ENCODE measurements around the gene LIMK1. TPM values are rescaled to one million over a fixed set of nuclear protein-coding genes. Genes with fewer than 3 reads are reported as not detected.
A peak's percentile ranks its signal among the peaks of the same experiment; 100 is the strongest.

Gene LIMK1
- total RNA-seq, 2 donors from 2014 or later = 19.7 to 19.9 TPM

- ATAC-seq (ENCODE audit: insufficient number of reproducible peaks, low FRiP score, low read depth) = peak; percentile 11
Measured at GRCh38 chr7:74068378-74069085, 15.1 kb upstream of the LIMK1 start.

GRCh38 chr7:74069086-74069541, 14.5 kb upstream of the LIMK1 start:
- H3K9me3 ChIP-seq = no peaks in the 10 kb centered on the region

More at GRCh38 chr7:74068378-74069085, 15.1 kb upstream of the LIMK1 start:
- no peak overlapping the region for H3K4me3 ChIP-seq
- H3K36me3 ChIP-seq = peaks cover 33% of the 10 kb centered on the region
- DNase-seq (ENCODE audit: low spot score) = no peak
- H3K27me3 ChIP-seq (replicated peaks; ENCODE audit: insufficient read depth) = no peaks in the 10 kb centered on the region
- no peak for TF ChIP-seq CTCF (IDR thresholded peaks at IDR 0.05)
- H3K27ac ChIP-seq = peak overlapping the region; percentile 37 to 62
- no peaks in the 10 kb centered on the region for H3K4me1 ChIP-seq (ENCODE audit: control insufficient read depth in 1 of 2, low read depth in 2 of 2)
- no peaks in the 10 kb centered on the region for H3K9me3 ChIP-seq

GRCh38 chr7:74069790-74070618, 13.6 kb upstream of the LIMK1 start:
- ATAC-seq (ENCODE audit: insufficient number of reproducible peaks, low FRiP score, low read depth) (no peak), DNase-seq (ENCODE audit: low spot score) (no peak)
- Histone ChIP-seq H3K4me1 (ENCODE audit: control insufficient read depth in 1 of 2, low read depth in 2 of 2) (no peaks in the 10 kb centered on the region), H3K27me3 (replicated peaks; ENCODE audit: insufficient read depth) (no peaks in the 10 kb centered on the region), H3K9me3 (no peaks in the 10 kb centered on the region), H3K27ac (peak overlapping the region; percentile 37 to 55), H3K36me3 (peaks cover 21% of the 10 kb centered on the region), H3K4me3 (no peak overlapping the region)
- TF ChIP-seq CTCF (IDR thresholded peaks at IDR 0.05) = no peak

More at GRCh38 chr7:74069086-74069541, 14.5 kb upstream of the LIMK1 start:
- H3K27ac ChIP-seq = peak overlapping the region; percentile 37 to 62
- no peak overlapping the region for H3K4me3 ChIP-seq
- no peaks in the 10 kb centered on the region for H3K4me1 ChIP-seq (ENCODE audit: control insufficient read depth in 1 of 2, low read depth in 2 of 2)
- H3K27me3 ChIP-seq (replicated peaks; ENCODE audit: insufficient read depth) = no peaks in the 10 kb centered on the region
- DNase-seq (ENCODE audit: low spot score) = no peak
- ATAC-seq (ENCODE audit: insufficient number of reproducible peaks, low FRiP score, low read depth) = no peak
- peaks cover 28% of the 10 kb centered on the region for H3K36me3 ChIP-seq
- no peak for TF ChIP-seq CTCF (IDR thresholded peaks at IDR 0.05)

GRCh38 chr7:74070619-74070921, 13.0 kb upstream of the LIMK1 start:
- Histone ChIP-seq H3K4me1 (ENCODE audit: control insufficient read depth in 1 of 2, low read depth in 2 of 2) (no peaks in the 10 kb centered on the region), H3K4me3 (no peak overlapping the region), H3K27me3 (replicated peaks; ENCODE audit: insufficient read depth) (no peaks in the 10 kb centered on the region), H3K9me3 (no peaks in the 10 kb centered on the region), H3K36me3 (peaks cover 15% of the 10 kb centered on the region), H3K27ac (peak overlapping the region; percentile 37 to 55)
- DNase-seq (ENCODE audit: low spot score) (no peak), ATAC-seq (ENCODE audit: insufficient number of reproducible peaks, low FRiP score, low read depth) (no peak)
- no peak for TF ChIP-seq CTCF (IDR thresholded peaks at IDR 0.05)

- ATAC-seq (ENCODE audit: insufficient number of reproducible peaks, low FRiP score, low read depth) (no peak), DNase-seq (ENCODE audit: low spot score) (no peak)
- Histone ChIP-seq H3K9me3 (no peaks in the 10 kb centered on the region), H3K27ac (no peak overlapping the region), H3K4me1 (ENCODE audit: control insufficient read depth in 1 of 2, low read depth in 2 of 2) (no peaks in the 10 kb centered on the region), H3K4me3 (no peak overlapping the region), H3K36me3 (peaks cover 10% of the 10 kb centered on the region), H3K27me3 (replicated peaks; ENCODE audit: insufficient read depth) (no peaks in the 10 kb centered on the region)
- no peak for TF ChIP-seq CTCF (IDR thresholded peaks at IDR 0.05)
Measured at GRCh38 chr7:74071121-74071520, 12.5 kb upstream of the LIMK1 start.
